ENCODE measurements around the gene PROKR2. TPM values are rescaled to one million over a fixed set of nuclear protein-coding genes. Genes with fewer than 3 reads are reported as not detected.

The PROKR2 gene
- total RNA-seq, 1 donor from 2014 or later, result not detected

DNA sequence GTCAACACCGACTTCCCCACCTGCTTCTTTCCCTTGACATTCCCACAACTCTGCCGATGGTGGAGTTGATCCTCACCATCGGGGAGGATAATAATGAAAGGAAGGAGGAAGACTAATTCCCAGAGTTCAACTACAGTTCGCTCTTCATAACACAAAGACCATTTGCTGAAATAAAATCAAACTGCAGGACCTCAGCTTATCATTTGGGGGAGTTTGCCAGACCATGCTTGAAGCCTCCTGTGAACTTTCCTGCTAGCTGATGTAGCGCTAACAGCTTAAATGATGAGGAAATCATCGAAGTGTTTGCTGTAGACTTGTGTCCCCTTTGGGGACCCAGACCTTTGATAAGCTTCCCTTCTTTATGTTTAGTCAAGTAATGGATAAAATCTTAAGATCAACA, 26.2 kb downstream of the PROKR2 start:
- DNase-seq (ENCODE audit: low spot score), result no peak

DNA sequence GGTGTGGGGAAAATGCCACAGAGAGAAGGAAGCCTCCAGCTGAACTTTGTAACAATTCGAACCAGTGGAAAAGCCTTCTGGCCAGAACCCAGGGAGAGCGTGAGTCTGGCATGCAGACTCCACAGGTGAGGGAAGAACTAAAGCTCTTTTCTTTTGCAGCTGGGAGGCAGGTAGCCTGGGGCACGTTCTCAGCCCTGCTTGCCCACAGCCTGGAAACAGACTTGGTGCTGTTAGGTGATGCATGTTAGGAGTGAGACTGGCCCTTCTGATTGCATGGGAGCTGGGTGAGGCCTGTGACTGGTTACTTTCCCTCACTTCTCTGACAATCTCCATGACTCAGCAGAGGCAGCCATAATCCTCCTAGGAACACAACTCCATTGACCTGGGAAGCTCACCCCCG, 34.2 kb downstream of the PROKR2 start:
- DNase-seq (ENCODE audit: low spot score), result no peak

DNA sequence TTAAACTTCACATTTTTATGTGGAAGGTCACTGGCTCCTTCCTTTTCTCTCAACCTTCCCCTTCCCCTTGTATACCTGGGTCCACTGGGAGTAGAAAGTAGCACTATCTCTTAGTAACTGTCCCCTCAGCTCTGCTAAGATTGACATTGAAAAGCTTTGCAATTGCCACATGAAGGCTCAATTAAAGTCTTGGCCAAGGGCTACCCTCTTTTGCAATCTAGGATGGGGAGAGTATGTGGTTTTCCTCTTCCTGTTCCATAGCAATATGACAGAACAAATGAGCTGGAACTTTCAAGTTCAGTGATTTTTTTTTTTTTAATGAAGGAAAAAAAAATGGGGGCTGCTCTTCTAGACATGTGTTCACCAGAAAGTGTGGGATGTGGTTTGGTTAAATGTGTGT, 37.1 kb downstream of the PROKR2 start:
- no peak for DNase-seq (ENCODE audit: low spot score)

DNA sequence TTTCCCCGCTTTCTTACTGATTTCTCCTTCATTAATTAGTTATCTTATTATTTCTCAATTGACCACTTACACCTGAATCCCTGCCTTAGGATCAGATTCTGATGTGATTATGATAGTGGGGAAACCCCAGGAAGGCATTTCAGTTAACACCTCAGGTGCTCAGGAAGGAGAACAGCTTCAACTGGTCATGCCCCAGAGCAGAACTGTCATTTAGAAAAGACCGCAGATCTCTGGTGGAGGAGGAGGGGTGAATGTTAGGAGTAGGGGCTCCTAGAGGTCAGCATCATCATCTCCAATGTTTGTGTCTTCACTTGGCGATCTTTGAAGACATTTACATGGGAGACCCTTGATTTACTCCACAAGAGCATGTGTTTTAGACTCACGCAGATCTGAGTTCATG, 44.5 kb downstream of the PROKR2 start:
- no peak for DNase-seq (ENCODE audit: low spot score)

DNA sequence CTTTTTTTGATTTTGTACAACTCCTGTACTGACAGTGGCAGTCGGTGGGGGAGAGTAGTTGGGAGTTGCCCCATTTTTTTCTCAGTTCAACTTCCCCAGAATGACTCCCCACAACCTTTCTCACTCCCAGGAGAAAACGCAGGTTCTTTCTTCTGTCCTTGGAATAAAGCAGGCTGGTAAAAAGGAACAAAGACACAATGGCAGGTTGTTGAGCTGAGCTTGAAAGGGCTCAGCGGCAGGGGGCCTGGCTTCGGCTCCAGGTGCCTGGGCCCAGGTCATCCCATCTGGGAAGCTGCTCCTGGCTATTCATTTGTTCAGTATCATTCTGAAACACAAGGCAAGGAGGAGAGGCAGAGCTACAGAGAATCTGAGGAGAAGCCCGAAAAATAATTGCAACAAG, 46.2 kb downstream of the PROKR2 start:
- DNase-seq (ENCODE audit: low spot score), result no peak

DNA sequence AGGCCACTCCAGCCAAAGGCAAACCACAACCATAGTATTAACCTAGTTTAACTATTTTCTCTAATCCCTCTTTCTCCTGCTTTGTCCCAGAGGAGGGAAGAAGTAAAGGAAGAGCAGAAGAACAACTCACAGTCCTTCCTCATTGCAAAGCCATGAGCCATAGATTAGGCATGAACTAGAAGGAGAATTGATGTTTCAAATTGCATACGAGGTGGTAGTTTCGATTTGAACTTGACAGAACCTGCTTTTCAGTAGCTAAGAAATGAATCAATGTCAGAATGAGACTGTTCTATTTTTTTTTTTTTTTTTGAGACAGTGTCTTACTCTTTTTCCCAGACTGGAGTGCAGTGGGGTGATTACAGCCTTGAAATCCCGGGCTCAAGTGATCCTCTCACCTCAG, 48.3 kb downstream of the PROKR2 start:
- no peak for DNase-seq (ENCODE audit: low spot score)

DNA sequence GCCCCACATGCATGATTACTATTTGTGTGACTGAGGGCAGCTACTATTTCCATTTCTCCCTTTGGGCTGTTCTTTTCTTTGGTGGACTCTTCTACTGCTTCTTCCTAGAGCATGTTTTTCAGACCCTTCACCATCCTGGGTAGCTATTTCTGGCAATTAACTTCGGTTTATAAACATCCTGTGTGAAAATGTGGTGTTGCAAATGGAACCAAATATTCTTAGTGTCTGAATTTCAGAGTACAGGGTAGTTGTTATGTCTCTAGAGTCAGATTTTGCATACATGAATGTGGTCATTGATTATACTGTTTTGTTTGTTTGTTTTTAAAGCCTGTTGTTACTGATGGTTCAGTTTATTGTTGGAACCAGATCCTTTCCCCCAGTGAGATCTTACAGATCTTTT, 49.7 kb downstream of the PROKR2 start:
- DNase-seq (ENCODE audit: low spot score), result no peak

Other genes with a start within 250 kb of the PROKR2 start
- gene TMEM230, start 203.9 kb downstream of the PROKR2 start, total RNA-seq, result 136 TPM
- 24.6 TPM for gene PCNA, start 197.0 kb downstream of the PROKR2 start, total RNA-seq
- gene CDS2, start 189.9 kb downstream of the PROKR2 start, total RNA-seq, result 56.8 TPM

Data from mesenteric fat pad (tissue), 1 donor.